Prostate gland (tissue), 2 donors: Measurements from ENCODE around the gene GPRC5B.

Experiments used
- CTCF ChIP-seq, 4 experiments: fragments of 200-600 bp in 2 of 4; fragments of 450-650 bp in 2 of 4; sonication (generic) in 2 of 4; IDR thresholded peaks; 1 replicate in 3 of 4; 2 replicates in 1 of 4; pipeline ENCODE4 v1.5.1; 2016 to 2019; ENCODE audit warnings: antibody characterized with exemption in 4 of 4, mild to moderate bottlenecking in 2 of 4, moderate library complexity in 2 of 4
- POLR2A ChIP-seq: fragments of 450-650 bp; IDR thresholded peaks from one replicate; pipeline ENCODE4 v1.6.1; 2016; ENCODE audit warnings: antibody characterized with exemption, mild to moderate bottlenecking

- TF ChIP-seq CTCF (IDR thresholded peaks at IDR 0.05) = peak; percentile 99 to 100 (median 99)
- no peak for TF ChIP-seq POLR2A
Measured at GRCh38 chr16:19886073-19886941, 1.7 kb upstream of the GPRC5B start.
